Measurements from ENCODE around the gene DDX1.
A peak's percentile ranks its signal among the peaks of the same experiment; 100 is the strongest.
"Not testable (repeated sequence)": the region's sequence is repeated elsewhere in the genome, so short reads cannot be mapped to it uniquely, and the experiment has no call there.

The DDX1 gene

DNA sequence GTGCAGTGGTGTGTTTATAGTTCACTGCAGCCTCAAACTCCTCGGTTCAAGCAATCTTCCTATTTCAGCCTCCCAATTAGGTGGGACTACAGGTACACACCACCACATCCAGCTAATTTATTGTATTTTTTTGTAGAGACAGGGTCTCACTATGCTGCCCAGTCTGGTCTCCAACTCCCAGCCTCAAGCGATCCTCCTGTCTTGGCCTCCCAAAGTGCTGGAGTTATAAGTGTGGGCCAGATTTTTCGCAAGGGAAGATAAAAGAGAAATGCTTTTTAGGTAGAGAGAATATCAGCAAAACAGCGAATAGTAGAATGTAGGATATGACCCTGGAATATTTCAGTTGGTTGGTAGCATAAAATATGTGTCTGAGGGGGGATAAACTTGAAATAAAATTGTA lies 4.3 kb downstream of the DDX1 start:
- FAIRE-seq: no peak

DNA sequence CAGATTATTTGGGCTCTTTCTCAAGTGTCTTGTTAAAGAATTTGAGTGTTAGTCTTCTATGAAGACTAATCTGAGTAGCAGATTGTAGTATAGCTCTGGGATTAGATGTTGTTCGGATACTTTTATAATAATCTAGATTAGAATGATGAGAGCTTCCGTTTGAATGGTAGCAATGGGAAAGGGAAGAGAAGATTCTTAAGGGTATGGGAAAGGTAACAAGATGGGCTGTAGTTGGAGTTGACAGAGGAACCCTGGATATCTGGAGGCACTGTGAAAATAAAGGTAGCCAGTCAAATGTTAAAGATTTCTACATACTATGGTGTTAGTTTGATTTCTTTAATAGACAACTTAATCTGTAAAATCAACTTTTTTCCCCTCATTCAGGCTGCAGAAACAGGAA lies 4.7 kb downstream of the DDX1 start:
- FAIRE-seq: no peak

DNA sequence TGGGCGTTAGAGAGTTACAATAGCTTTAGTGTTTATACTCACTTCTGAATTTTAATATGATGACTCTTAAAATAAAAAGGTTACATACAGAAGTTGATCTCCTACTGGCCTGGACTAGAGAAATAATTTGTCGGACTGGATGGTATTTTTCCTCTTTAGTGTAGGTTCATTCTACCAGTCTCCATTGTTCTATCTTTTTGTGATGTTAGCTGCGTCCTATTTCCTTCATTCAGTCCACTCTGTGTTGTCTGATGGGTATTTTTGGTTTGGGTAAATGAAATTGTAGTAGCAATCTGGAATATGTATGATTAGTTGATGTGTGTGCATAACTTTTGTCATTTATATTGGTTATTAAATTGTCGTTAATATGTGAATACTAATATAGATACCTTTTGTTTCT lies 5.3 kb downstream of the DDX1 start:
- no peak for FAIRE-seq

DNA sequence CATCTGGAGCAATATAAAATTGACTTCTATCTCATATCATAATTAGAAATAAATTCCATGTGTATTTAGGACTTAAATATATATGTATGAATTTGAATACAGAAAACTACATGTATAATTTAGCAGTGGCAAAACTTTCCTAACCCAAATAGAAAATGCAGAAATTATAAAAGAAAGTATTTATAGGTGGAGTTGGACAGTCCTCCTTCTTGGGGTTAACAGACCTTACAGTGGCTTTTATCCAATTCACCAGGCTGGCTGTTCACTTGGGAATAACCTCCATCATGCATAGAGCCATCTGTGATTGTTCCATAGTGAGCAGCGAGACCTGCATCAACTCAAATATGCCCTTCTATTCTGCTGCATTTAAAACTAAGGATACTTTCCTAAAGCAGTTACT lies 8.3 kb downstream of the DDX1 start:
- FAIRE-seq: no peak

DNA sequence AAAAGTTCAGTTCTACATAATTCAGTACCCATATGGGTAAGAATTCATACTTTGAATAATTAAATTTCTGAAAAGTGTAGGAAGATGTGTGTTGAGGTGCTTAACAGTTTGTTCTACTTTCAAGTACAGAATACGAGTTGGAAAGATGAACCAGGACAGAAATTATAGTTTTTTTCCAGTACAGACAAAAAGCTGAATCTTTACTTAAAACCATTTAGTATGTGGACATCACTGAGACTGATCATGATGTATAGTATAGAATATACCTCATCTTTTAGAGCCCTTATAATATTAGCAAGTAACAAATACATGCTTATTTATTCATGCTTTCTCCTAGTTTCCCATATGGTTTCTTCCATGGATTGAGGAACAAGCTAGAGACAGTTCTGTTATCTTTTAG lies 10.0 kb downstream of the DDX1 start:
- FAIRE-seq: no peak

DNA sequence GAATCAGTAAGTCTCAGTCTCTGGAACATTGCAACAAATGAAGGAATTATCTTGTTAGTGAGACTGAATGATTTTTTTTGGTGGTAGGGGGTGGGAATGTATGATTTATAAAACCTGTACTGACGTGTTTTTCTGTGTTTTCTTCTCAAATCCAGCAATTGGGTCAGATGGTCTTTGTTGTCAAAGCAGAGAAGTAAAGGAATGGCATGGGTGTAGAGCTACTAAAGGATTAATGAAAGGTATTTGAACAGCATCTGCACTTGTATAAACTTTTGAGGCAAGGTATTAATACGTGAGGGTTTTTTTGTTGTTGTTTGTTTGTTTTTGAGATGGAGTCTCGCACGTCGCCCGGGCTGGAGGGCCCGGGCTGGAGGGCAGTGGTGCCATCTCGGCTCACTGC lies 10.7 kb downstream of the DDX1 start:
- no peak for FAIRE-seq

DNA sequence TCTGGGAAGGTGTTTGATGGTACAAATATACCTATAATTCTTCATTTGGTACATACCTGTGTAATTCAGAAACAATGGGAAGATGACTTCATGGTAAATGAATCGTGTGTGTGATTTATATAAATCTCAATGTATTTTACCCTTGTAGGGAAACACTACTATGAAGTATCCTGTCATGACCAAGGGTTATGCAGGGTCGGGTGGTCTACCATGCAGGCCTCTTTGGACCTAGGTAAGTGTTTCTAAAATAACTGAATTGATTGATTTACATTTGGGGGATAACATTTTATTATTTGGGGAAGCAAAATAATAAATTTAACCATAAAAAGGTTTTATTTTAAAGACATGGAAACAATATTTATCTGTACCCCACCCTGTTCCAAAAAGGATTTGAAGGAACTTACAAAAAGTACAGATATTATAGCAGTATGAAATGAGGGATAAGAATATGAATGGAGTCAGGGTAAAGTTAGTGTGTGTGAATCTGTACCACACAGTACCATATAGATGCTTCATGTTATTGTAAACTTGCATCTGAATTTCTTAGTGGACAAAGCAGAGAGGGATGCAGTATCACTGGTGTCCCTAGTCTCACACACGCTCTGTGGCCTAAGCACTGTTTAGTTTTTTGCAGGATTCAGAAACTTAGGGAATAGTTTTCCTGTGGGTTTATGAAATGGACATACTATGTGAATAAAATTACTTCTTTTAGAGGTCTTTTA lies 11.5 kb downstream of the DDX1 start:
- no peak for FAIRE-seq

DNA sequence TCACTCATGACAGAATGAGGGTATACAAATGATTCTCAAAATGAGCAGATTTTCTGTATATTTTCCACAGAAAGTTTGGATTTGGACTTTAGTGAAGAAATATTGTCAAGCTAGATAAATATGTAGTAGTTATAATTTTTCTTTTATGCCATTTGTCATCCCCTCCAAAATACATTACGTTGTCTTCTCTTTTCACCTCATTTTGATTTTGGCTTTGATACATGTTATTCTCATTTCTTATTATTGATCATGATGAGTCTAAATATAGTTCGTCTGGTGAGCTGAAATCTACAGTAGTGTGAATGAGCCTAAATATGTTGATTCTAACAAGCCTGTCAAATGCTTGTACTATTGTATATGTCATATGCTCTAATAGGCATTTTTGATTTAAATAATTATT lies 12.3 kb downstream of the DDX1 start:
- FAIRE-seq: no peak

DNA sequence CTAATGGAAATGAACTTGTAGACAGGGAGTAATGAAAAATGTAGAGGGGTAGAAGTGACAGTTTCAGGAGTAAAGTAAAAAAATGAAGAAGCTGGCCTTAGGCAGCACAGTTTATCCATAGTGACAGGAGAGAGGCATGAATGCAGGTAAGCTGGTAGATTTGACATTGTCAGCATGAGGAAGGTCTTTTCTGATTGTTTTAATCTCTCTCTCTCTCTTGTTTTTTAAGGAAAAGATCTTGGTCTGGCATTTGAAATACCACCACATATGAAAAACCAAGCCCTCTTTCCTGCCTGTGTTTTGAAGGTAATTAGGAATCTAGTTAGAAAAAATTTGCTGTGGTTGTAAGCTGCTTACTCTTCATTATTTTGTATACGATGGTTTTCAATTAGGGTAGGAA lies 14.1 kb downstream of the DDX1 start:
- FAIRE-seq: no peak

DNA sequence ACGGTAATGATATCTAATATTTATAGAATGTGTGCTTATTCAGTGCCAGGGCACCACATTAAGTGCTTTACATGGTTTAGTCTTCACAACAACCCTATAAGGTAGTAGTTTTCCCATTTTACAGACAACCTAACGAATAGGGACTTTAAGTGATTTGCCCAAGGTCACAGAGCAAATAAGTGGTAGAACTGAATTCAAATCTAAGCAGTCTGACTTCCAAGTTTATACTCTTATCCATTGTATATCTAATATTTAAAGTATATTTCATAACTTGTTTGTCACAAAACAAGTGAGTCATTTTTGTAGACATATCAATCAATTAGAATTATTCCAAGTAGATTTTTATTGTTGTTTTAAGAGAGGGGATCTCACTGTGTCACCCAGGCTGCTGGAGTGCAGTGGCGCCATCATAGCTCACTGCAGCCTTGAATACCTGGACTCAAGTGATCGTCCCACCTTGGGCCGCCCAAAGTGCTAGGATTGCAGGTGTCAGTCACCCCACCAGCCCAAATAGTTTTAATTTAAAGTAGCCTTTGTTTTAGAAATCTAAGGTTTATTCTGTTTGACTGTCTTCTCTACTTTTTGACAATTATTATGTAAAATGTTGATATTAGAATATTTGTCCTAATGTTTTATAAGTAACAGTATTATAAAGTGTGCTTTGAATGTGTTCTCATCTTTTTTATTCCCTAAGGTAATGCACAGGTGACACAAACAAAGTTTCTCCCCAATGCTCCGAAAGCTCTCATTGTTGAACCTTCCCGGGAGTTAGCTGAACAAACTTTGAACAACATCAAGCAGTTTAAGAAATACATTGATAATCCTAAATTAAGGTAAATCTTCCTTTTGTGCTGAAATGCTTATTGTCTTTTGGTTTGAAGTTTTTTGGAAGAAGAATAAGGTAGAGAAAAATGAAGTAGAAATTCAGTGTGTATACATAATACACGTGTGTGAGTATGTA lies 15.1 kb downstream of the DDX1 start:
- FAIRE-seq: no peak

DNA sequence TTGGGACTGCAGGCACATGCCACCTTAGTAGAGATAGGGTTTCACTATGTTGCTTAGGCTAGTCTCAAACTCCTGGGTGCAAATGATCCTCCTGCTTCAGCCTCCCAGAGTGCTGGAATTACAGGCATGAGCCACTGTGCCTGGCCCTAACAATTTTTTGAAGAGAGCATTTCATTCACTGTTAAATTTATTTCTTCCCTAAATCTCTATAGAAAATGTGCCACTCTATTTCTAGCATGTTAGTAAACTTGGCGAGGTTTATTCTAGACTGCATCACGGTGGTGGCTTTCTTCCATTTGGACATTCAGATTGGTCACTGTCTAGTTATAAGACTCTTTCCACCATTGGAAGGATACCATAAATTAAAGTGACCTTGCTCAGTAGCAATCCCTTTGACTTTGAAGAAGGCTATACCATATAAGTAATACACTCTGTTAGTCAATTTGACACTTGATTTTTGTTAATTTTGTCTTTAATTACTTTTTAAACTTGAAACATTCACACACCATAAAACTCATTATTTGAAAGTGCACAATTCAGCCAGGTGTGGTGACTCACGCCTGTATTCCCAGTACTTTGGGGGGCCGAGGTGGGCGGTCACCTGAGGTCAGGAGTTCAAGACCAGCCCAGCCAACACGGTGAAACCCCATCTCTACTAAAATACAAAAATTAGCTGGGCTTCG lies 16.2 kb downstream of the DDX1 start:
- FAIRE-seq: no peak

DNA sequence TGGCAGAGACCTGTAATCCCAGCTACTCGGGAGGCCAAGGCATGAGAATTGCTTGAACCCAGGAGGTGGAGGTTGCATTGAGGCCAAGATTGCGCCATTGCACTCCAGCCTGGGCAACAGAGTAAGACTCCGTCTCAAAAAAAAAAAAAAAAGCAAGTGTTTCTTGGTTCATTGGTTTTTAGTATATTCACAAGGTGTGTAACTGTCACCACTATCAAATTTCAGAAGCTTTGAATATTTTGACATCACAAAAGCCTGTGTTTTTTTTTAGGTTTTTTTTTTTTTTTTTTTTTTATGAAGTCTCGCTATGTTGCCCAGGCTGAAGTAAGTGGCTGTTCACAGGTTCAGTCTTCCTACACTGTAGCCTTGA lies 16.7 kb downstream of the DDX1 start:
- no peak for FAIRE-seq

DNA sequence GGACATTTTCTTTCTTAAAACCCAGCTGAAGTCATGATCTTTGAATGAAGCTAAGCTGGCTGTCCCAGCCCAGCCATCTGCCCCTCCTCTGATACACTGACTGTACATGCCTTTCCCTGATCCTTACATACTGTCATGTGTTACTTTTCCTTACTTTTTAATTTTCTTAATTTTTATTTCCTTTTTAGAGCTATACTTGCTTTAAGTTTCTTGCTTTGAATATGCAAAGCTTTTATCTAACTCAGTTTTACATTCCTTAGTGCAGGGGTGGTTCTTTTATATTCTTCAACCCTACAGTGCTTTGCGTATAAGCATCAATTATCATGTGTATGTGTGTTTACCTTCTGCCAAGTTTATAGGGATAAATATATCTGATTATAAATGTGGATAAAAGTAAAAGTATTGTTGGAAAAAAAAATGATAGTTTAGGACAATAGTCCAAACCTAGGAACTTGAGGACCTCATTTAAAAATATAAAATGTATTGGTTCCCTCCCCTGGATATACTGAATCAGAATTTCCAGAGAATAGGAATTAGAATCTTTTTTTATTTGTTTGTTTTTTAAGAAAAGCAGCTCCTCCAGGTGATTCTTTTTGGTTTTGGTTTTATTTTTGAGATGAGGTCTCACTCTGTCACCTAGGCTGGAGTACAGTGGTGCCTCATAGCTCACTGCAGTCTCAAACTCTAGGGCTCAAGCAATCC lies 17.8 kb downstream of the DDX1 start:
- no peak for FAIRE-seq

DNA sequence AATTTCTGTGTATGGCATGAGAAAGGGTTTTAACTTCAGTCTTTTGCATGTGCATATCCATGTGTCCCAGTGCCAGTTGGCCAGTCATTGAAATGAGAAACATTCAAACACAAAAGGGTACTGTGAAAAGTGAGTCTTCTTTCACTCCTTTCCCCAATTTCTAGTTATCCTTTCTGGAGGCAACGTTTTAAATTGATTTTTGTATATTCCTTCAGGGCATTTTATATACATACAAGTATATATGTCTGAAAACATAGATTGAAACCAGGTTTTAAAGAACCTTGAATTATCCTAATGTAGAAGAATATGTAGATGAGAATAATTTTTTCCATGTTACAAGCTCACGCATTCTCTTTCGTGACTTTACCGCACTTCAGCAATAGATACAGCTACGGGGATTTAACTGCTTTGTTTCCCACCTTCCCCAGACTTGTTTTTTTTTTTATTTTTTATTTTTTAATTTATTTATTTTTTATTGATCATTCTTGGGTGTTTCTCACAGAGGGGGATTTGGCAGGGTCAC lies 18.8 kb downstream of the DDX1 start:
- no peak for FAIRE-seq

DNA sequence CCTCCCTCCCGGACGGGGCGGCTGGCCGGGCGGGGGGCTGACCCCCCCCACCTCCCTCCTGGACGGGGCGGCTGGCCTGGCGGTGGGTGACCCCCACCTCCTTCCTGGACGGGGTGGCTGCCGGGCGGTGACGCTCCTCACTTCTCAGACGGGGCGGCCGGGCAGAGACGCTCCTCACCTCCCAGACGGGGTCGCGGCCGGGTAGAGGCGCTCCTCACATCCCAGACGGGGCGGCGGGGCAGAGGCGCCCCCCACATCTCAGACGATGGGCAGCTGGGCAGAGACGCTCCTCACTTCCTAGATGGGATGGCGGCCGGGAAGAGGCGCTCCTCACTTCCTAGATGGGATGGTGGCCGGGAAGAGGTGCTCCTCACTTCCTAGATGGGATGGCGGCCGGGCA lies 20.4 kb downstream of the DDX1 start:
- not testable (repeated sequence) for FAIRE-seq

DNA sequence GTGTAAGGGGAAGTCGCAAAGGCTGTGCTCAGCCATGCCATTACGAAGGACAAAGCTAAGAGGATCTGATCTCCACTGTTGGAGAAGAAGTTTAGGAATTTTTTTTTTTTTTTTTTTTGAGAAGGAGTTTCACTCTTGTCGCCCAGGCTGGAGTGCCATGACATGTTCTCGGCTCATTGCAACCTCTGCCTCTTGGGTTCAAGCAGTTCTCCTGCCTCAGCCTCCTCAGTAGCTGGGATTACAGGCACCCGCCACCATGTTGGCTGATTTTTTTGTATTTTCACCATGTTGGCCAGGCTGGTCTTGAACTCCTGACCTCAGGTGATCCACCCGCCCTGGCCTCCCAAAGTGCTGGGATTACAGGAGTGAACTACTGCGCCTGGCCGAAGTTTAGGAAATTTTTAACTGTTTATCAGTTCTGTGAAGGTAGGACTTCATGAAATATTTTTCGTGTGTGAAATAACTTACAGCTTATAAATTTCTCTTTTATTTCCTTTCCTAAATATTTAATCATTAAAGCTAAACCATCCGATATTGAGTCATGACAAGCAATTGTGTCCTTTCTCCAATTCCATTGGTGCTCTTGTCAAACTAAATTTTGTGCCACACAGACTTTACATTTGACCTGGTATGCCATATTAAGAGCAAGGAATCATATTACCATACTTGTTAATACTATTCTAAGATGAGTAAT lies 22.2 kb downstream of the DDX1 start:
- FAIRE-seq: no peak

DNA sequence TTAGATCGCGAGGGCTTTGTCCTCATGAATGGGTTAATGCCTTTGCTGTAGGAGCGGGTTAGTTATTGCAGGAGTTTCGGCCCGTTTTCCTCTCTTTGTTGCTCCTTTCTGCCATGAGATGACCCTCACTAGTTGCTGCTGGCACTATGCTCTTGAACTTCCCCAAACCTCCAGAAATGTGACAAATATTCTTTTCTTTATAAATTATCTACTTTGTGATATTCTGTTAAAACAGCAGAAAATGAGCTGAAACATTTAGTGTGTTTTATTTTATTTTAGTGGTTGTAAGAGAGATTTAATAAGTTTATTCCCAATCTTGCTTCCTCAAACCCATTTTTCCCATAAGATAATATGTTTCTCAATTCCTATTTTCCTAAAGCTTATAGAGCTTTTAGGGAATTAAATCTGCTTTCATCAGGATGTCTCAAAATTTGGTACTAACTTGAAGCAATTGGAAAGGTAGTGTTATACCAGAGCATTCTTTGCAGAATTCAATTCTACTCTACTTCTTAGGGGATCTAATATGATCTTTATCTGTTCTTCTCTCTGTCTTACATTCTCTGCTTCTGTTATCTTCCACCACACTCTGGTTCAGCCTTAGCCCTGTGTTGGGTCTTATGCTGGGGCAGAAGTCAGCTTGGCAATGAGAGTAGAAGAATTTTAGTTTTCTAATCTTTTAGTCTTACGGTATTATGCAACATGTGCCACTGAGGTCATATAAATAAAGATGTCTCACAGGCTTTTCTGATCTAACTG lies 23.1 kb downstream of the DDX1 start:
- FAIRE-seq: no peak

DNA sequence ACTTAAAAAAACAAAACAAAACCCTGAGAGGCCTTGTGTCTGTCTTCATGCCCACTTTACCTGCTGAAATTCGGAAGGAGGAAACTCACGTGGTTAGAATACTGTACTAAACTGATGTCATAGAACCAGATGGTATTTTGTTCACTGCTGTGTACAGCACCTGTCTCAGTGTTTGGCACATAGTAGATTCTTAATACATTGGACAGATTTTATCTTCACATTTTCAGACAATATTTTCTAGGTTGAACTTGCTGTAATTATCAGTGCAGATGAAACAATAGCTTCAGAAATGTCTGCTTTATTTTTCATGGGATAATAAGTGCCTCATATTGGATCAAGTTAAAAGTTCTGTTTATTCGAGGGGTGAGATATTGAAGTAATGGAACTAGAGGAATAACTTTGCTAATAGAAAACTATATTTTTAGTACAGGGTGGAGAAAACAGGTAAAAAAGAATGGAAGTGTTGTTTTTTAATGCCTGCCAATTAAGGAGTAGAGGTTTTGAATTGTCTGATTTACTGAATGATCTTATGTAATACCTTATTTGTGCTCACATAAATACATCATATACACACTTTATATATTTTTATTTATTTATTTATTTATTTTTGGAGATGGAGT lies 23.7 kb downstream of the DDX1 start:
- no peak for FAIRE-seq

DNA sequence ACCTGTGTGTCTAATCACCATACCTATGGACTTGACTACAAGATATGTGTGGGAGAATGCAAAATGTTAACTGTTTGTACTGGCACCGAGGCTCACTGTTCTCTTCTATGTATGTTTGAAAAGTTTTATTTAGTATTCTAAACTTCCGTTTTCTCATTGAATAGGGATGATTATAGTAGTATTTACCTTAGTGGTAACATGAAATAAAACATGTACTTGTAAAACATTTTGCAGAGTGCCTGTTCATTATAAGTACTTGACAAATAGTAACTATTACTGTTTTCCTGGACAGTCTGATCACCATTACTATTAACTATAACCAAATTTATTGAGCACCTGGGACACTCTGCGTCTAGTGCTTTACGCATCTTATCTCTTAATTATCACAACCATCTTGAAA lies 24.8 kb downstream of the DDX1 start:
- FAIRE-seq: no peak

DNA sequence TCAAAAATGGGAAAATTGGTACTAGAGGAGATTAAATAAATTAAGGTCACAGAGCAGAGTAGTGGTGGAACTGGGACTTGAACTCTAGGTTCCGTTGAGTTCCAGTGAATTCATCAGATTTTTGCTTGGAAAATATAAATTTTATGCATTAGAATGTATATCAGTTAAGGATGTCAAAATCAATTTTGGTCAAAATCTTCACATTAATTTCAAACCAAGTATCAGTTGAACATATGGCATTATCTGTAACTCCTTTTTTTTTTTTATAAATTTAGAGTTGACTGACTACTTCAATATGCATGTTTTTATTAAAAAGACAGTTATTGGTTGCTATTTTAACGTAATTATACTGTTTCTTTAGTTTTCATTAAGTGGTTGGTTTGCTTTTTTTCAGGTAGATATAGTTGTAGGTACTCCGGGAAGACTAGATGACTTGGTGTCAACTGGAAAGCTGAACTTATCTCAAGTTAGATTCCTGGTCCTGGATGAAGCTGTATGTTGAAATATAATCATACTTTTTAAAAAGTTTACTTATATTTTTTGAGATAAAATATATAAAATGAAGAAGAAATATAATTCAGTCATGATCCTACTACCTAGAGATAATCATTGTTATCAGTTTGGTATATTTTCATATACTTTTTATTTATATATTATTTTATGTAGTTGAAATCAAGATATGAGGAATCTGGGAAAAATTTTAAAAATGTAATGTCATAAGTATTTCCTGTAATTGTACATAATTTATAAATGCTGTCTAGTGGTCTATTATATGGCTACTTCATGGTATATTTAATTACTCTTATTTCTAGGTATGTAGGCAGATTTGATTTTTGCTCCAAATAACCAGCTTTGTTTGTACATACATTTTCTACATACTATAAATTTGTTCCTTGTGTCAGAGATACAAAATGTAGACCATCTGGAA lies 25.4 kb downstream of the DDX1 start:
- FAIRE-seq: peak; percentile 86
